ENCODE results near the gene ITGB6.

The ITGB6 gene

DNA sequence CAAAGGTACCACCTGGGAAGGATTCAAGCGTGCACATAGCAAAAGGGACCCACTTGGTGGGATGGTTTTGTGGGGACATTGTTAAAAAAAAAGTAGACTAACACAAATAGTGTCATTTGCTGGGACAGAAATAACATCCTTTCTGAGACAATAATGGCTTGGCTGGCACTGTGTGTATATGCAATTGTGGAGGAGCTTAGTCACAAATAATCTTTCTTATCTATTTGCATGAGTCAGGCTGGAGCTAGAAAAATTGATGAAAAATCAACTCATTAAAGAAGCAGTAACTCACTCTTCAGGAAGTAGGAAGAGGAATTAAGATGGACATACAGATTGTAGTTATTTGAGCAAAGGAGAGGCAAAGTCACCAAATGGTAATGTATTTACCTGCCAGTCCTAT is 29.5 kb upstream of the ITGB6 start:
- H3K36me3 ChIP-seq (ENCODE audit: control insufficient read depth in 1 of 2, insufficient read depth in 2 of 2, low read length in 2 of 2) = no peaks in the 10 kb centered on the region
- no peak overlapping the region for H3K9ac ChIP-seq (ENCODE audit: low read depth in 1 of 2, low read length in 2 of 2)
- no peaks in the 10 kb centered on the region for H3K27me3 ChIP-seq (ENCODE audit: control insufficient read depth in 1 of 2, insufficient read depth in 2 of 2, low read length in 2 of 2)
- H3K4me1 ChIP-seq (ENCODE audit: control insufficient read depth in 1 of 2, insufficient read depth in 2 of 2, low read length in 2 of 2) = peaks cover 21 to 51% of the 10 kb centered on the region in 2 donors
- no peak overlapping the region for H3K27ac ChIP-seq (ENCODE audit: low read depth, low read length)
- H3K9me3 ChIP-seq (ENCODE audit: control insufficient read depth in 1 of 2, low read length in 2 of 2) = no peaks in the 10 kb centered on the region
- H3K4me3 ChIP-seq (ENCODE audit: low read depth in 1 of 2, low read length in 2 of 2) = no peak overlapping the region

DNA sequence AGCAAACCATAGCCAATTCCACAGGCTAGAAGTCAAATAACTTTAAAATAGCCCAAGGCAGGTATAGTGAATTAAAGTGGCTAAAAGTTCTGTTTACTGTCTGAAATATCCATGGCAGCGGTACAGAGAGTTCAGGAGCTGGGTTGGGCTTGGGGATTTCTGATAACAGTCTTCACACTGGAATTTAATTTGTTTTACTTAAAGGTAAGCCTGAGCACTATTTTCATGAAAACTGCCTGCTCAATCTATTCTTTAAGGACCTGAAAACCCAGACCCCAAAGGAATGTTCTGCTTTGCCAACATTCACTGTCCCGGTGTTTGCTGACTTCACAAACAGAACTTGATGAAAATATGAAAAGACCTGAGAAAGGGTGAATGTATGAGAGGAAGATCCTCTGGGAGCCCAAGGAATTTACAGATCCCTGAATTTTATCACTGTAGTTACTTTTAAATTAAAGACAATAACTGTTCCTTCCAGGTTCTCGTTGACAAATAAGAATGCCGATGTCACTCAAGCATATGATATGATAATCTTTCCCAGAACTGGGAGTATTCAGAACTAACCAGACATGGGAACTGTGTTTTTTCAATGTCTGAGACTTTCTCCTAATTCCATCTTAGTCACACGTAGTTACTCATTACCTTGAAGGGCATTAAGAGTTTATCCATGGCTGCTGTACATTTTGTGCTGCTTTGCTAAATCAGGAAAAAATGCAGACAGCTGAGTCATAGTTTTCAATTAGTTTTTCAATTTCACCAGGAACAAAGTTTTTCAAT is 28.3 kb upstream of the ITGB6 start:
- peaks cover 24 to 64% of the 10 kb centered on the region in 2 donors for H3K4me1 ChIP-seq (ENCODE audit: control insufficient read depth in 1 of 2, insufficient read depth in 2 of 2, low read length in 2 of 2)
- no peaks in the 10 kb centered on the region for H3K9me3 ChIP-seq (ENCODE audit: control insufficient read depth in 1 of 2, low read length in 2 of 2)
- H3K9ac ChIP-seq (ENCODE audit: low read depth in 1 of 2, low read length in 2 of 2) = no peak overlapping the region
- H3K36me3 ChIP-seq (ENCODE audit: control insufficient read depth in 1 of 2, insufficient read depth in 2 of 2, low read length in 2 of 2) = no peaks in the 10 kb centered on the region
- no peak overlapping the region for H3K27ac ChIP-seq (ENCODE audit: low read depth, low read length)
- H3K27me3 ChIP-seq (ENCODE audit: control insufficient read depth in 1 of 2, insufficient read depth in 2 of 2, low read length in 2 of 2) = no peaks in the 10 kb centered on the region
- no peak overlapping the region for H3K4me3 ChIP-seq (ENCODE audit: low read depth in 1 of 2, low read length in 2 of 2)

DNA sequence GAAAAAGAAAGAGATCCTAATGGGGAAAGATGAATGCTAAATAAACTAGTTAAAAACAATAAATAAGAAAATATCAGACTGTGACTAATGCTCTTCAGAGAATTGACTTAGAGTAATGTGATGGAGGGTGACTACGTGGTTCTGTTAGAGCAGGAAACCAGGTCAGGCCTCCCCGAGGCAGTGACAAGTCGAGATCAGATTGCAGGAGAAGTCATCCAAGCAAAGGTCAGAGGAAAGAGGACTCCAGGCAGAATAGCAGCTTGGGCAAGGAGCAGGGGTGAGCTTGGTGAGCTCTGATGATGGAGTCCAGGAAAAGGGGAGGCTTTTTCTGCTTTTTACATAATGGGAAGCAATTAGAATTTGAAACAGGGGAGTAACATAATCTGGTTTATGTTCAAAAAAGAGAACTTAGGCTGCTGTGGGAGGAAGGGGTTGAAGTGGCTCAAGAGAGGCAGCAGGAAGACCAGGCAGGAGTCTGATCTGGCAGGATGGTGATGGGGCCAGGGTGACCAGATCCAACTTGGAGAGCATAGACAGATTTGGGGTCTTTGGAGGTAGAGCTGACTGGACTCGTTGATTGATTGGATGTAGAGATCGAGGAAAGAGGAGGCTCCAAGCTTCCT is 27.3 kb upstream of the ITGB6 start:
- no peaks in the 10 kb centered on the region for H3K9me3 ChIP-seq (ENCODE audit: control insufficient read depth in 1 of 2, low read length in 2 of 2)
- no peak overlapping the region for H3K9ac ChIP-seq (ENCODE audit: low read depth in 1 of 2, low read length in 2 of 2)
- H3K4me1 ChIP-seq (ENCODE audit: control insufficient read depth in 1 of 2, insufficient read depth in 2 of 2, low read length in 2 of 2) = peaks cover 33 to 73% of the 10 kb centered on the region in 2 donors
- H3K27ac ChIP-seq (ENCODE audit: low read depth, low read length) = no peak overlapping the region
- H3K4me3 ChIP-seq (ENCODE audit: low read depth in 1 of 2, low read length in 2 of 2) = no peak overlapping the region
- no peaks in the 10 kb centered on the region for H3K36me3 ChIP-seq (ENCODE audit: control insufficient read depth in 1 of 2, insufficient read depth in 2 of 2, low read length in 2 of 2)
- H3K27me3 ChIP-seq (ENCODE audit: control insufficient read depth in 1 of 2, insufficient read depth in 2 of 2, low read length in 2 of 2) = no peaks in the 10 kb centered on the region

DNA sequence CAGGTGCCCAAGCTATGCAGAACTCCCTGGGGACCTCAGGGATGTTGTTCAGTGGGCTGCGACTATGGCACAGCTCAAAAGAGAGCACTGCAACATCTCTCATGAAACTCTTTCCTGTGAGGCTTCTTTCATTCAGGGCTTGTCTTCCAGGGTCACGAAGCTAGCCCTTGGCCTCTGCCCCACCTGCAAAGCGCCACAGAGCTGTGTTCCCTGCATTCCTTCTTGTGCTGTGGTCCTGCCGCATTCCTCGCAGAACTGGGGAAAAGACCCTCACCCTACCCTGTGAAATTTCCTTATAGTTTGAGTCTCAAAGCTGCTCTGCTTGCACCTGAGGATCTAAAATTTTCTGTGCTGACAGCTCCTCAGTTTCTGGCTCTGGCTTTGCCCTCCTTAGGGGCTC is 26.3 kb upstream of the ITGB6 start:
- Histone ChIP-seq H3K4me3 (ENCODE audit: low read depth in 1 of 2, low read length in 2 of 2) (no peak overlapping the region), H3K36me3 (ENCODE audit: control insufficient read depth in 1 of 2, insufficient read depth in 2 of 2, low read length in 2 of 2) (no peaks in the 10 kb centered on the region), H3K27me3 (ENCODE audit: control insufficient read depth in 1 of 2, insufficient read depth in 2 of 2, low read length in 2 of 2) (no peaks in the 10 kb centered on the region), H3K4me1 (ENCODE audit: control insufficient read depth in 1 of 2, insufficient read depth in 2 of 2, low read length in 2 of 2) (peaks cover 43 to 83% of the 10 kb centered on the region in 2 donors), H3K9ac (ENCODE audit: low read depth in 1 of 2, low read length in 2 of 2) (no peak overlapping the region), H3K9me3 (ENCODE audit: control insufficient read depth in 1 of 2, low read length in 2 of 2) (no peaks in the 10 kb centered on the region), H3K27ac (ENCODE audit: low read depth, low read length) (no peak overlapping the region)

DNA sequence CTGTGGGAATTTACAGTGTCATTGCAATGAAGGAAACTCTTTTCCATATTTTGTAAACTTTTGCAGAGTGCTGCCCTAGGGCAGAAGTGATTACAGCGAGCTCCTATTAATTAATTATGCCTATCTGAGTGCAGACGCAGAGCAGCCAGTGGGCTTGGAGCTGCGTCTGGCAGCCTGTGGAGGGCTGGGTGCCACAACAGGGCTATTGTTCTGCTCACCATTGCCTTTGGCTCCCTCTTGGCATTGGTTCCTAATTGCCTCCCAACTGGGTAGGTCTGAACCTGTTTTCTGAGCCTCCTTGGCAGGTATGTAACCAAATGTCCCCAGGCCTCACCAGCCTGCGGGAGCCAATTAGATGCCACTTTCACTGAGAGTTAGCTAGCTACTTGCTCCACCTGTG is 25.6 kb upstream of the ITGB6 start:
- Histone ChIP-seq H3K9me3 (ENCODE audit: control insufficient read depth in 1 of 2, low read length in 2 of 2) (no peaks in the 10 kb centered on the region), H3K4me3 (ENCODE audit: low read depth in 1 of 2, low read length in 2 of 2) (no peak overlapping the region), H3K4me1 (ENCODE audit: control insufficient read depth in 1 of 2, insufficient read depth in 2 of 2, low read length in 2 of 2) (peaks cover 50 to 90% of the 10 kb centered on the region in 2 donors), H3K27me3 (ENCODE audit: control insufficient read depth in 1 of 2, insufficient read depth in 2 of 2, low read length in 2 of 2) (no peaks in the 10 kb centered on the region), H3K36me3 (ENCODE audit: control insufficient read depth in 1 of 2, insufficient read depth in 2 of 2, low read length in 2 of 2) (no peaks in the 10 kb centered on the region), H3K9ac (ENCODE audit: low read depth in 1 of 2, low read length in 2 of 2) (no peak overlapping the region), H3K27ac (ENCODE audit: low read depth, low read length) (no peak overlapping the region)

DNA sequence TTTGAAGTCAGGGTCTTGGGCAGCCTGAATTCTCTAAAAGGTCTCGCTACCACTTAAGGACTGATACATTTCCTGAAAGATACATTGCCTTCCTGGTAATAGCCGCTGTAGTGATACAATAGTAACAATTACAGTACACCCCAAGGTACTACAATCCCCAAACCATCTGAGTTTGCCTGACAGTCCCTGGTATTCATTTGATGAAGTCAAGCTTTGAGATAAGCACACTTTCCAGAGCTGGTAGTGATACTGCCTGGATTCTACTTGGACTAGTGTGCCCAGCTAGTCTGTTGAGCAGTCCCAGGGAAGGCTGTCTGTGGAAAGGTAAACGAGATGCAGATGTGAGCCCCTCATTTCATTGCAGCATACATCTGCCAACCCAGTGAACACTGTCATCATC is 24.4 kb upstream of the ITGB6 start:
- Histone ChIP-seq H3K4me3 (ENCODE audit: low read depth in 1 of 2, low read length in 2 of 2) (no peak overlapping the region), H3K9ac (ENCODE audit: low read depth in 1 of 2, low read length in 2 of 2) (no peak overlapping the region), H3K9me3 (ENCODE audit: control insufficient read depth in 1 of 2, low read length in 2 of 2) (no peaks in the 10 kb centered on the region), H3K36me3 (ENCODE audit: control insufficient read depth in 1 of 2, insufficient read depth in 2 of 2, low read length in 2 of 2) (no peaks in the 10 kb centered on the region), H3K4me1 (ENCODE audit: control insufficient read depth in 1 of 2, insufficient read depth in 2 of 2, low read length in 2 of 2) (peaks cover 53 to 94% of the 10 kb centered on the region in 2 donors), H3K27me3 (ENCODE audit: control insufficient read depth in 1 of 2, insufficient read depth in 2 of 2, low read length in 2 of 2) (no peaks in the 10 kb centered on the region), H3K27ac (ENCODE audit: low read depth, low read length) (no peak overlapping the region)

DNA sequence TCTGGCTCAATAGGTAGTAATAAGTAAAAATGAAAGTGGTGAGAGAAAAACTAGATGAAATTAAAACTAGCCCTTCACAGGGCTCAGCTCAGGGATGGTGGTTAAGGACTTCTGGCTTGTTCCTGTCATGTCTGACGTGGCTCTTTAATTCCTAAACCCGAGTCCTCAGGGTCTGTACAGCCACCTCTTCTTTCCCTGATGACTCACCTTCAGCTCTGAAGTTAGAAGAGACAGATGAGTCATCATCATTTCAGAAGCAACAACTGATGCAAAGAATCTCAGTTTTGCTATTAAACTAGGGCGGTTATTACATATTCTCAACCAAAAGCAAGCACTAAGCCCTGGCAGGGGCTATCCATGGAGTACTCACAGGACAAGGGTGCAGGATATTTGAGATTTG is 24.0 kb upstream of the ITGB6 start:
- no peak overlapping the region for H3K4me3 ChIP-seq (ENCODE audit: low read depth in 1 of 2, low read length in 2 of 2)
- no peaks in the 10 kb centered on the region for H3K9me3 ChIP-seq (ENCODE audit: control insufficient read depth in 1 of 2, low read length in 2 of 2)
- H3K27ac ChIP-seq (ENCODE audit: low read depth, low read length) = no peak overlapping the region
- no peaks in the 10 kb centered on the region for H3K27me3 ChIP-seq (ENCODE audit: control insufficient read depth in 1 of 2, insufficient read depth in 2 of 2, low read length in 2 of 2)
- H3K9ac ChIP-seq (ENCODE audit: low read depth in 1 of 2, low read length in 2 of 2) = no peak overlapping the region
- no peaks in the 10 kb centered on the region for H3K36me3 ChIP-seq (ENCODE audit: control insufficient read depth in 1 of 2, insufficient read depth in 2 of 2, low read length in 2 of 2)
- H3K4me1 ChIP-seq (ENCODE audit: control insufficient read depth in 1 of 2, insufficient read depth in 2 of 2, low read length in 2 of 2) = peaks cover 49 to 90% of the 10 kb centered on the region in 2 donors

DNA sequence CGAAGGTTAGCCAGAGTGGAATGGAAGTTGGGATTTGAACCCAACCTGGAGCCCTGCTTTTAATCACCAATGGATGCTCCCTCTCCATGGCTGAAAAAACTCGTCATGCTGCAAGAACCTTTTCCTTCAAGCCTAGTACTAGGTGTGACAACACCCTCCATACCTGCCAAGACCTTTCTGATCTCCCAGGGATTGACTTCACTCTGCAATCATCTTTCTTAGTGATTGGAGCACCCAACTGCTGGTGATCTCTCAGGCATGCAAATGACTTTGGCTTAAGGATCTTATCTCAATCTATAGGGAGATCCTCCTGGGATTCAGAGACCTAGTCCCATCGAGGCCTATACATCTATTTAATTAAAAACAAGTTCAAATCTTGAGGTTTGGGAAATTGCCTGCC is 23.5 kb upstream of the ITGB6 start:
- peaks cover 49 to 85% of the 10 kb centered on the region in 2 donors for H3K4me1 ChIP-seq (ENCODE audit: control insufficient read depth in 1 of 2, insufficient read depth in 2 of 2, low read length in 2 of 2)
- no peak overlapping the region for H3K9ac ChIP-seq (ENCODE audit: low read depth in 1 of 2, low read length in 2 of 2)
- no peak overlapping the region for H3K4me3 ChIP-seq (ENCODE audit: low read depth in 1 of 2, low read length in 2 of 2)
- H3K27me3 ChIP-seq (ENCODE audit: control insufficient read depth in 1 of 2, insufficient read depth in 2 of 2, low read length in 2 of 2) = no peaks in the 10 kb centered on the region
- no peak overlapping the region for H3K27ac ChIP-seq (ENCODE audit: low read depth, low read length)
- H3K9me3 ChIP-seq (ENCODE audit: control insufficient read depth in 1 of 2, low read length in 2 of 2) = no peaks in the 10 kb centered on the region
- H3K36me3 ChIP-seq (ENCODE audit: control insufficient read depth in 1 of 2, insufficient read depth in 2 of 2, low read length in 2 of 2) = no peaks in the 10 kb centered on the region

DNA sequence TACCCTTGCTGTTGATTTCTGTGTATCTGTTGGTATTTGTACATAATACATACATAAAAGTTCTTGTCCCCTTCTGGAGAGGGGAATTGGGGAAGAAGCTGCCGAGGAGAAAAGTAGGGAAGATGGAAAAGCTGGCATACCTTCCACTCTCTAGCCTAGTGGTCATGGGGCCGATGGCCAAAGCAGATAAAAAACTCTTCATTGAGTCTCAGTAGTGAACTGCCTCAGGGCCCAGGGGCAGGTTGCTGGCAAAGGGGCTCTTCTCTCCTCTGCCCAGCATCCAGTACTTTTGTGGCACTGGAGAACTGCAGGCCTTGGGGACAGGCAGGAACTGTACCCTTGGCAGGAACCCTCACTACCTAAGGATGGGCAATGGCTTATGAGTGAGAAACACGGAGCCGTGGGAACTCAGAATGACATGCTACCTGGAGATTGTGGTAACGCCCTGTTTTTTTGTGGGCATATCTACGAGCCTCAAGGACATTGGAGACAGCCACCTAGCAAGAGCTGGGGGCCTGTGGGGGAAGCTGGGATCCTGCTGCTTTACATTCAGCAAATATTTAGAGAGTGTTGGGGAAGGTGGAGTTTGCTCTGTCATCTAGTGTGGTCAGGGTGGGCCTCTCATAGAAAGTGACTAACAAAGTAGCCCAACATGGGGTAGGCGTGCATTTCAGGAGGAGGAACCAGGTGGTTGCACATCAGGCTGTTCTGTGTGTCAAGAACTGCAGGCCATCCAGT is 22.6 kb upstream of the ITGB6 start:
- Histone ChIP-seq H3K27me3 (ENCODE audit: control insufficient read depth in 1 of 2, insufficient read depth in 2 of 2, low read length in 2 of 2) (no peaks in the 10 kb centered on the region), H3K4me3 (ENCODE audit: low read depth in 1 of 2, low read length in 2 of 2) (no peak overlapping the region), H3K27ac (ENCODE audit: low read depth, low read length) (no peak overlapping the region), H3K9me3 (ENCODE audit: control insufficient read depth in 1 of 2, low read length in 2 of 2) (no peaks in the 10 kb centered on the region), H3K36me3 (ENCODE audit: control insufficient read depth in 1 of 2, insufficient read depth in 2 of 2, low read length in 2 of 2) (no peaks in the 10 kb centered on the region), H3K9ac (ENCODE audit: low read depth in 1 of 2, low read length in 2 of 2) (no peak overlapping the region), H3K4me1 (ENCODE audit: control insufficient read depth in 1 of 2, insufficient read depth in 2 of 2, low read length in 2 of 2) (peaks cover 42 to 76% of the 10 kb centered on the region in 2 donors)

Data from duodenal mucosa (tissue), 2 donors.